Measurements from ENCODE around the gene KPTN. TPM values are rescaled to one million over a fixed set of nuclear protein-coding genes. Genes with fewer than 3 reads are reported as not detected.

The KPTN gene
- total RNA-seq, 1 donor from 2014 or later, result 8.7 TPM

DNA sequence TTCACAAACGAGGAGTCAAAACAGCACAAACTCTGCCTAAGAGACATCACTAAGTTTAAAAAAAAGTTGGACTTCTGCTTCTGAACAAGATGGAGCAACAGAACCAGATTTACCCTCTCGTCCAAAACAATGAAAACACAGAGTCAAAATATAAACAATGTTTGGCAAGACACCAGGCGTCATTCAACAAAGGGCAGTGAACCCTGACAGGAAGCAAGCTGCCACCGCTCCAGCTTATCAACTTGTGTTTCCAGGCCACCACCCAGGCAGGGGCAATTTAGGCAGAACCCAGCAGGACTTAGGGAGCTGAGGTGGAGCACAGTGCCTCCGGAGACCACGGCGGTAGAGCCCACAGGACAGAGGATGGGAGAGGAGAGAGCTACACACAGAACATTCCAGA lies 39.5 kb upstream of the KPTN start:
- ChIA-PET POLR2A (no interaction called here), CTCF (no interaction called here)
- intact Hi-C loops (cut with micrococcal nuclease), result no loop called here

DNA sequence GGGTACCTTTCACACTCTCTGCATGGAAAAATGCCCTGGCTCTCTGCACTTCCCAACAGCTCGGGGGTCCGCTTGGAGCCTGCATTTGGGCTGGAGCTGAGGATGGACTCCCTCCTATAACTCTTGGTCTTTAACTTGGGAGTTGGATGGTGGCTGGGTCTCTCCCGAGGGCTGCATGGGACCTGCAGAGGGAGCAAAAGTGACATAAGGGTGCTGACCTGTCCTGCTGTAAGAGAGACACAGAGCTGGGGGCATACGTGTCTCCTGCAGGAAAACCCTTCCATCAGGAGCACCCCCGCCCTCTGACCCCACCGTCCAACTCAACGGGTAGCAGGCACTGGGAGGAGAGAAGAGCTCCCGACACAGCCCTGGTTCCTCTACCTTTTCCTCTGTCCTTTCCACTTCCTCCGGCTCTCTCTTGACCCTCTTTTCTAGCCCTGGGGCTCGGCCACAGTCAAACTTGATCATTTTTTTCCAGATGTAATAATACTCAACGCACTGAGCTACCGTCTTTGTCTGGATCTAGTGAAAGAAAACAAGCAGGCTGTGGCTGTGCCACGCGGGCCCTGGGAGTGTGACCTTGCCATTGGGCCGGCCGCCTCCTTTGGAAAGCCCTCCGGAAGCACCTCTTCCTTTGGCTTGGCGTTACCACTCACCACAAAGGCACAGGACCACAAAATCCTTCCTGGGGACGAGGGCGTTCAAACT lies 37.6 kb upstream of the KPTN start:
- no peak overlapping the region for H3K4me3 Mint-ChIP-seq
- no peak for ATAC-seq (ENCODE audit: low read depth)
- peaks cover 39% of the 10 kb centered on the region for H3K4me1 Mint-ChIP-seq
- DNase-seq, result no peak
- TF ChIP-seq, protein P1, sequence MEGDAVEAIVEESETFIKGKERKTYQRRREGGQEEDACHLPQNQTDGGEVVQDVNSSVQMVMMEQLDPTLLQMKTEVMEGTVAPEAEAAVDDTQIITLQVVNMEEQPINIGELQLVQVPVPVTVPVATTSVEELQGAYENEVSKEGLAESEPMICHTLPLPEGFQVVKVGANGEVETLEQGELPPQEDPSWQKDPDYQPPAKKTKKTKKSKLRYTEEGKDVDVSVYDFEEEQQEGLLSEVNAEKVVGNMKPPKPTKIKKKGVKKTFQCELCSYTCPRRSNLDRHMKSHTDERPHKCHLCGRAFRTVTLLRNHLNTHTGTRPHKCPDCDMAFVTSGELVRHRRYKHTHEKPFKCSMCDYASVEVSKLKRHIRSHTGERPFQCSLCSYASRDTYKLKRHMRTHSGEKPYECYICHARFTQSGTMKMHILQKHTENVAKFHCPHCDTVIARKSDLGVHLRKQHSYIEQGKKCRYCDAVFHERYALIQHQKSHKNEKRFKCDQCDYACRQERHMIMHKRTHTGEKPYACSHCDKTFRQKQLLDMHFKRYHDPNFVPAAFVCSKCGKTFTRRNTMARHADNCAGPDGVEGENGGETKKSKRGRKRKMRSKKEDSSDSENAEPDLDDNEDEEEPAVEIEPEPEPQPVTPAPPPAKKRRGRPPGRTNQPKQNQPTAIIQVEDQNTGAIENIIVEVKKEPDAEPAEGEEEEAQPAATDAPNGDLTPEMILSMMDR (IDR thresholded peaks at IDR 0.05), result no peak
- no peaks in the 10 kb centered on the region for H3K36me3 Mint-ChIP-seq (ENCODE audit: low read depth)
- no peak overlapping the region for H3K27ac Mint-ChIP-seq
- CTCF ChIA-PET, result no interaction called here
- intact Hi-C loops (cut with micrococcal nuclease), result no loop called here
- H3K27me3 Mint-ChIP-seq, result peaks cover 34% of the 10 kb centered on the region
- H3K9me3 Mint-ChIP-seq, result peaks cover under 1% of the 10 kb centered on the region
- POLR2A ChIA-PET, result no interaction called here

More for the DNA sequence above, 39.5 kb upstream of the KPTN start:
- Mint-ChIP-seq H3K9me3 (peaks cover 4% of the 10 kb centered on the region), H3K27me3 (peaks cover 38% of the 10 kb centered on the region), H3K4me3 (no peak overlapping the region), H3K27ac (no peak overlapping the region), H3K36me3 (ENCODE audit: low read depth) (no peaks in the 10 kb centered on the region), H3K4me1 (peaks cover 23% of the 10 kb centered on the region)
- TF ChIP-seq, protein P1 (IDR thresholded peaks at IDR 0.05), result no peak
- DNase-seq (no peak), ATAC-seq (ENCODE audit: low read depth) (no peak)

DNA sequence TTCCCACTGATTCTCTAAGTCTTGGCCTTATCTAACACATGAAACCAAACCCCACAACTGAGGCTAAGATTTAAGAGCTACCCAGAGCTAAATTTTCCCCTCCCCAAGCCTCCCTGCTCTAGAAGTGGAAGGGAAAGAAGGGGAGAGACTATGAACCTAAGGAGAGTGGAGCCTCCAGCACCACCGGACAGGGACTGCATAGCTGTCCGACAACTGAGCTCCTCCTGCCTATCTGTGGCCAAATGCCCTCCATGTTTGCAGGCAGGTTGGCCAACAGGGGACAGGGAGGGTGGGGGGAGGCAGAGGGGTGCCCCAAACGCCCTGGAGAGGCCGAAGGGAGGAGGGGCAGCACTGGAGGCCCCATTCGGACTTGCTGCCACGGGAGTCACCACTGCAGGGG lies 36.8 kb upstream of the KPTN start:
- Mint-ChIP-seq H3K27ac (no peak overlapping the region), H3K27me3 (peaks cover 31% of the 10 kb centered on the region), H3K4me1 (peaks cover 45% of the 10 kb centered on the region), H3K36me3 (ENCODE audit: low read depth) (no peaks in the 10 kb centered on the region), H3K9me3 (no peaks in the 10 kb centered on the region), H3K4me3 (no peak overlapping the region)
- POLR2A ChIA-PET, result no interaction called here
- intact Hi-C loops (cut with micrococcal nuclease), result no loop called here
- TF ChIP-seq, protein P1 (IDR thresholded peaks at IDR 0.05), result no peak
- DNase-seq (no peak), ATAC-seq (ENCODE audit: low read depth) (no peak)
- CTCF ChIA-PET, result no interaction called here

DNA sequence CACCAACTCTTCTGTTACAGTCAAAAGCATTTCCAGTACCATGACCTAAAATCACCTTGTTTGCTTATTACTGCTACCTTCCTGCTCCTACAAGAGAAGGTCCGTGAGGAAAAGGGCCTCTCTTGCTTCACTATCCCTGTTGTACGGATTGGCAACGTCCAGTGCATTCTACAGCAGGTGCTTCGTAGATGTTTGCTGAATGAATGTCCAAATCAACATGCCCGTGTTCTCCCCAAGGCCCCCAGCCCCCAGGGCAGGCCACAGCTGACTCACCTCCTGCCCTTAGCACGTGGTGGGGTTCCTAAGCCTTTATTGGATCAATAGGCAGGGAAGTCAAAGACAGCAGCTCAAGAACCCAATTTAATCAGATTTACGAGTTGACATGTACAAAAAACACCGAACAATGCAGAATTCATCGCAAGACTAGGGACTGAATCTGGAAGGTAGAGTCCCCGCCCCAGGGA lies 36.4 kb upstream of the KPTN start:
- no peak for DNase-seq
- Mint-ChIP-seq H3K4me1 (peaks cover 49% of the 10 kb centered on the region), H3K36me3 (ENCODE audit: low read depth) (no peaks in the 10 kb centered on the region), H3K4me3 (no peak overlapping the region), H3K27ac (no peak overlapping the region), H3K9me3 (no peaks in the 10 kb centered on the region), H3K27me3 (peaks cover 30% of the 10 kb centered on the region)
- no peak for ATAC-seq (ENCODE audit: low read depth)
- TF ChIP-seq, protein P1 (IDR thresholded peaks at IDR 0.05), result no peak
- ChIA-PET POLR2A (no interaction called here), CTCF (no interaction called here)
- intact Hi-C loops (cut with micrococcal nuclease), result no loop called here

GRCh38 chr19:47518854-47519253 lies 34.8 kb upstream of the KPTN start:
- Mint-ChIP-seq H3K4me3 (no peak overlapping the region), H3K4me1 (peaks cover 63% of the 10 kb centered on the region), H3K27me3 (peaks cover 21% of the 10 kb centered on the region), H3K9me3 (no peaks in the 10 kb centered on the region), H3K27ac (no peak overlapping the region), H3K36me3 (ENCODE audit: low read depth) (peaks cover 8% of the 10 kb centered on the region)
- ChIA-PET CTCF (interaction anchor here (0.9 kb wide), 1 partner anchor 35 kb away, joined by 3 read pairs; the partner anchor contains the start of gene KPTN), POLR2A (interaction anchor here (0.8 to 0.9 kb wide), 2 partner anchors 30 to 35 kb away, joined by 4 to 5 read pairs; partner anchors contain the start of gene KPTN)
- DNase-seq (no peak), ATAC-seq (ENCODE audit: low read depth) (no peak)
- TF ChIP-seq, protein P1 (IDR thresholded peaks at IDR 0.05), result no peak
- intact Hi-C loops (cut with micrococcal nuclease), result loop anchor here (5.0 kb wide), 1 partner anchor 247 kb away; the partner anchor contains the start of gene INAFM1

Data from activated B cell treated with CpG ODN at 0.5 μM for 24 hours (primary cell).